Erythroblast (primary cell): ENCODE measurements around the gene ZNF491.

ENCODE experiments used
- GATA1 ChIP-seq: IDR thresholded peaks from 2 replicates; pipeline ENCODE4 v1.6.1; 2011; ENCODE audit warnings: low read depth, mild to moderate bottlenecking, control low read depth, low read length, moderate library complexity
- POLR2A ChIP-seq: IDR thresholded peaks from 2 replicates; pipeline ENCODE4 v1.6.1; 2011; ENCODE audit warnings: mild to moderate bottlenecking, low read length

GRCh38 chr19:11781295-11782057, 16.8 kb upstream of the ZNF491 start:
- TF ChIP-seq POLR2A (no peak), GATA1 (no peak)
